ENCODE measurements around the gene NCAM1. TPM values are rescaled to one million over a fixed set of nuclear protein-coding genes. Genes with fewer than 3 reads are reported as not detected.

NCAM1 gene
- total RNA-seq, 3 donors from 2014 or later, result 3.6 to 17.9 (median 6.1) TPM

- H3K4me1 ChIP-seq, result no peaks in the 10 kb centered on the region
- intact Hi-C loops (cut with DNase I; ENCODE audit: low total_unique reads), result no loop called here
- TF ChIP-seq CTCF (IDR thresholded peaks at IDR 0.05) (no peak), POLR2A (IDR thresholded peaks at IDR 0.05) (no peak), POLR2AphosphoS5 (IDR thresholded peaks at IDR 0.05) (no peak)
- DNase-seq (ENCODE audit: low spot score in 2 of 2), result no peak
- H3K36me3 ChIP-seq, result no peaks in the 10 kb centered on the region
- no peaks in the 10 kb centered on the region for H3K9me3 ChIP-seq
- H3K27me3 ChIP-seq, result no peaks in the 10 kb centered on the region
- no peak overlapping the region for H3K4me3 ChIP-seq
- no peak overlapping the region for H3K27ac ChIP-seq
Observed at GRCh38 chr11:113105592-113105991, 144.4 kb downstream of the NCAM1 start.

DNA sequence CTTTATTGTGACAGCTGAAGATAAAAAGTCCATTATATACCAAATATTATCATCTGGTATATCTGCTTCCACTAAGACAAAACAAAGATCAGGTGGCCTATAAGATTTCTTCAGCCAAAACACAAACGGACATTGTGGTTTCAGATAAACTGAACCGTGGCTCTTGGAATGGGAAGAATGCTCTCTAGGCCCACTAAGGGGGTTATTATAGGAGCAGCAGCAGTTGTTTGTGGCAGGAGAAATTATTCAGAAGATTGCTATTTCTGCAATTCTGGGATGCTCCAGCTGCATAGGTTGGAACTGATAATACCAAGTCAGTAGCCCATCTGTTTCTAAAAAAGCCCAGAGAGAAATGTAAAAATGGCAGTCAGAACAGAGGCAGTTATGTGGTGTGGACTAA is 145.3 kb downstream of the NCAM1 start:
- no peak for DNase-seq (ENCODE audit: low spot score in 2 of 2)
- intact Hi-C loops (cut with DNase I; ENCODE audit: low total_unique reads), result no loop called here
- Histone ChIP-seq H3K27ac (no peak overlapping the region), H3K4me1 (no peaks in the 10 kb centered on the region), H3K36me3 (no peaks in the 10 kb centered on the region), H3K9me3 (no peaks in the 10 kb centered on the region), H3K27me3 (no peaks in the 10 kb centered on the region), H3K4me3 (no peak overlapping the region)
- TF ChIP-seq CTCF (IDR thresholded peaks at IDR 0.05) (no peak), POLR2AphosphoS5 (IDR thresholded peaks at IDR 0.05) (no peak), POLR2A (IDR thresholded peaks at IDR 0.05) (no peak)

- Histone ChIP-seq H3K36me3 (no peaks in the 10 kb centered on the region), H3K27ac (no peak overlapping the region), H3K4me1 (no peaks in the 10 kb centered on the region), H3K9me3 (no peaks in the 10 kb centered on the region), H3K4me3 (no peak overlapping the region), H3K27me3 (no peaks in the 10 kb centered on the region)
- intact Hi-C loops (cut with DNase I; ENCODE audit: low total_unique reads), result no loop called here
- DNase-seq (ENCODE audit: low spot score in 2 of 2), result no peak
- TF ChIP-seq CTCF (IDR thresholded peaks at IDR 0.05), result no peak
- no peak for TF ChIP-seq POLR2A (IDR thresholded peaks at IDR 0.05)
- TF ChIP-seq POLR2AphosphoS5 (IDR thresholded peaks at IDR 0.05), result no peak
Observed at GRCh38 chr11:113110046-113110445, 148.8 kb downstream of the NCAM1 start.

GRCh38 chr11:113111156-113111555 is 149.9 kb downstream of the NCAM1 start:
- H3K27ac ChIP-seq, result no peak overlapping the region
- DNase-seq (ENCODE audit: low spot score in 2 of 2), result no peak
- H3K36me3 ChIP-seq, result no peaks in the 10 kb centered on the region
- H3K9me3 ChIP-seq, result no peaks in the 10 kb centered on the region
- TF ChIP-seq CTCF (IDR thresholded peaks at IDR 0.05) (no peak), POLR2A (IDR thresholded peaks at IDR 0.05) (no peak), POLR2AphosphoS5 (IDR thresholded peaks at IDR 0.05) (no peak)
- intact Hi-C loops (cut with DNase I; ENCODE audit: low total_unique reads), result no loop called here
- H3K4me1 ChIP-seq, result no peaks in the 10 kb centered on the region
- no peak overlapping the region for H3K4me3 ChIP-seq
- no peaks in the 10 kb centered on the region for H3K27me3 ChIP-seq

- intact Hi-C loops (cut with DNase I; ENCODE audit: low total_unique reads), result no loop called here
- Histone ChIP-seq H3K27me3 (no peaks in the 10 kb centered on the region), H3K27ac (no peak overlapping the region), H3K4me1 (no peaks in the 10 kb centered on the region), H3K4me3 (no peak overlapping the region), H3K36me3 (no peaks in the 10 kb centered on the region), H3K9me3 (no peaks in the 10 kb centered on the region)
- no peak for TF ChIP-seq POLR2AphosphoS5 (IDR thresholded peaks at IDR 0.05)
- TF ChIP-seq CTCF (IDR thresholded peaks at IDR 0.05), result no peak
- TF ChIP-seq POLR2A (IDR thresholded peaks at IDR 0.05), result no peak
- no peak for DNase-seq (ENCODE audit: low spot score in 2 of 2)
Observed at GRCh38 chr11:113112307-113112706, 151.1 kb downstream of the NCAM1 start.
